Activated CD8-positive, alpha-beta memory T cell treated with anti-CD3 and anti-CD28 coated beads, Interleukin-2, amount 50 U/mL, for 1 hour (primary cell): Measurements from ENCODE around the gene PLEKHG3.
"Not testable (repeated sequence)": the region's sequence is repeated elsewhere in the genome, so short reads cannot be mapped to it uniquely, and the experiment has no call there.

Experiments used
- DNase-seq: peaks from one replicate; pipeline ENCODE4 v3.0.0-alpha.2; 2020; ENCODE audit errors: extremely low read depth

PLEKHG3 gene

DNA sequence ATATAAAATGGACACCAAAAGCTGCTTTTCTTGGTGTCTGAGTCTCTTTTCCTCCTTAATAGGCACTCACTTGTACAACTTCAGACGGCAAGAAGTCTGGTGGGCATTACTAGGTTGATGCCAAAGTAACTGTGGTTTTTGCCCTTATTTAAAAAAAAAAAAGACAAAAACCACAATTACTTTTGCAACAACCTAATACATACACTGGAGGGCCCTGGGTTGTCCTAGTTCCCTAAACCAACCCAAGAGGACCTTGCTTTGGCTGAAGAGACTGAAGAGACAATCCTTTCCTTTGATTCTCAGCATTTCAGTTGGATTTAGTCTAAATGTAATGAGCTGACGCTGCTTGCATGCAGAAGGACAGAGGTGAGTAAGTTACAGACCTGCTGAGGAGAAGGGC, 16.2 kb upstream of the PLEKHG3 start:
- no peak for DNase-seq

DNA sequence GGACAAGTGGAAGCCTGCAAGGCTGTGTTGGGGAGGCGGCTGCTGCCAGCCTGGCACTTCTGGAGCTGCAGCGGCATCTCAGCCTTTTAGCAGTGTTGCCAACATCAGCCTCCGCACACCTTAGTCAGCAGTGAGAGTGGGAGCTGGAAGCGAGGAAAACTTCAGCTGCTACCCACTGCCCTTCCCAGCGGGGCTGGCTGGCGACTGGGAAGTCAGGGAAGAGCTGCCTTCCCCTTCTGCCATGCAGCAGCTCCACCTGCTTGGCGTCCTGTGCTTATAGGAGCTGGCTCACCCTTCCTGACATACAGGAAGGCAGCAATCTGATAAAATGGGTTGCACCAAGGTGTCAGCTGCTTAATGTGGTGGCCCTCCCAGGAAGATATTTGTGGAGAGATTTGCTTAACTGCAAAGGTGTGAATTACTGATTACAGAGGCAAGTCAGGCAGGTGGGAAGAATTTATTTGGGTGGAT, 15.4 kb upstream of the PLEKHG3 start:
- no peak for DNase-seq

DNA sequence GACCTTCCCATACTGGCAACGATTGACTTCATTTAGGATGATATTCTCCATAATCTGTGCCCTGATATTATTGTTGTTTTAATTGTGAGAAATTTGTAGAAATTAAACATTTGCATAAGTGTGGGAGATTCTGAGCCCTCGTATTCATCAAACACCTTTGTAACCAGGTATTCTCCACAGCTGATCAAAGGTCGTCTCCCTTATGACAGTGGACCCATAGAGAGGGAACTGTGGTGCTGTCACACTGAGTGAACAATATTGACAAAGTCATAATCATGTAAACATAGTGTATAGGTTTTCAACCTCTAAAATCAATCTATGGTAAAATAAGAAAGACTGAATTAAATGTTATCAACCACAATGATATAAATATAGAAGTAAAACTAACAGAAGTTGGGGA, 14.9 kb upstream of the PLEKHG3 start:
- DNase-seq: no peak

DNA sequence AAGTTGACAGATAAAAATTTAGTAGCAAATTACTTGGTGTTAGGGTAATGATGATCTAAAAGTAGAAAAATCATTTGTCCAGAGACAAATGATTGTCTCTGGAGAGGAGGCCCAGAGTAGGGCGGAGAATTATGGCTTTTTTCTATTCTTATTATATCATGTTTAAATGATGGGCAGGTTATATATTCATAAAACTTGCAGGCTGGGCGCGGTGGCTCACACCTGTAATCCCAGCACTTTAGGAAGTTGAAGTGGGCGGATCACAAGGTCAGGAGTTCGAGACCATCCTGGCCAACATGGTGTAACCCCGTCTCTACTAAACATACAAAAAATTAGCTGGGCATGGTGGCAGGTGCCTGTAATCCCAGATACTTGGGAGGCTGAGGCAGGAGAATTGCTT, 13.6 kb upstream of the PLEKHG3 start:
- DNase-seq: not testable (repeated sequence)

DNA sequence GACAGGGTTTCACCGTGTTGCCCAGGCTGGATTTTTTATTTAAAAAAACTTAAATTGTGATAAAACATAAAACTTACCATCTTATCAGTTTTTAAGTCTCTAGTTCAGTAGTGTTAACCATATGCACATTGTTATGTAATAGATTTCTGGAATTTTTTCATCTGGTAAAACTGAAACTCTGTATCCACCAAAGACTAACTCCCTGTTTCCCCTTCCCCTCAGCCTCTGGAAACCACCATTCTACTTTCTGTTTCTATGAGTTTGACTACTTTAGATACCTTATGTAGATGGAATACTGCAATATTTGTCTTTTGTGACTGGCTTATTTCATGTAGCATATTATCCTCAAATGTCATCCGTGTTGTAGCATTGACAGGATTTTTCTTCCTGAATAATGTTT, 12.8 kb upstream of the PLEKHG3 start:
- no peak for DNase-seq

DNA sequence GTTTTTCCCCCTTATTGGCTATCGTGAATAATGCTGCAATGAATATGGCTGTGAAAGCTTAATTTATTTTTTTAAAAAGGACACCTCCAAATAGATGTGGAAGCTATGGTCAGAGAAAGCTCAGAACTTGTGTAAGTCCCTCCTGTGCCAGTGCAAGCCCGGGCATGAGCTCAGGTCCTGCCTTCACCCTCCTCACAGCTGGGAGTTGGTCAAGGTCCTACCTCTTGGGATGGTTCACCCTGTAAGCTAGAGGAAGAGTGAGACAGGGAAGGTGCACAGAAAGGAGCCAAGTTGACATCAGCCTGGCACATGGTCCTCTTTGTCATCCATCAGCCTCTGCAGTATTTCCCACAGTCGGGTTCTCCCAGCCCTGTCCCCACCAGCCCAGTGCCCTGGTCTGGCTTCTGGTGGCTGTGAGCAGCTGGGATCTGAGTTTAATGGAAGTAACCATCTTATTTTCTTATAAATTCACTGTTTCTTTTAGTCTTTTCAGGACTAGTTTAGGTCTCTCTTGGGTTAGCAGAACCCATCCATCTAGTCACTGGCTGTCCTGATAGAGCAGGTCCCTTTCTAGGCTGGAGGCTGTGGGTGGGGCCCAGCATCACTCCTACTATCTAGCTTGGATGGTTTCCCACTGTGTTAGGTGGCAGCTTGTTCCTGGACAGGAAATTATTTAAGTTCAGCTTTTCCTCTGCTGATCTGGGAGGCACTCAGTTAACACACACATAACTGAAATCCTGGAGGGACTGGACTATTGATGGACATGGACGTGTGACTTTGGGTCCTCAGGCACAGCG, 11.8 kb upstream of the PLEKHG3 start:
- no peak for DNase-seq

DNA sequence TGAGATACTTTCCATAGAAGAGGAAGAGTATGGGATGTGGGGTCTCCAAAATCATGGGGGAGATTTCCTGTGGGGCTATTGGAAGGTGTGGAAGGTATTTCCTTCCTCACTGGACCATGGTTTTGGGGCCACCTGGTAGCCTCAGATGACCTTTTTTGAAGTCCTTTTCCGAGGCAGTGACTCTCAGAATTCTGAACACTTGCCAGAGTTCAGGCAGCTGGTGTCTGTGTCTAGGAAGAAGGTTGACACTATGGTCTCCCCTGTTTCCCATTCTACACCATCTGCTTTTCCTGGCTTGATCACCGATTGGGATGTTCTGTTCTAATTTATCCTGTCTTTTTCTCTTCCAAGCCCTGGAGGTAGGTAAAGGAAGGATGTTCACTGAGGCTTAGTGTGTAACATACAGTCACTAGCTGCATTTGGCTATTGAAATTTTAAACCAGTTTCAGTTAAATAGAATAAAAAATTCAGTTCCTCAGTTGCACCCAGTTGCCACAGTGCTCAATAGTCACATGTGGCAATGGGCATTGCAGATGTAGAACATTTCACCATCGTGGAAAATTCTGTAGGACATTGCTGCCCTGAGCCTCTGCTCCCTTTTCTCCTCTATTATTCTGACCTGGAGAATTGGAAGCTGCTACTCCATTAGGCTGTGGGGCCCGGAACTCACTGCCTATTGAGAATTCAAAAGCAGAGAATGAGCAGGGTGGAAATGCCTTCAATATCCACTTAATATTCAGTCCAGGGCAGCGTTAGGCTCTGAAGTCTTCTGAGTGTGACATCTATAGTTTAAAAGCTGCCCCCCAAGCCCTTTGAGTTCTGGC, 11.0 kb upstream of the PLEKHG3 start:
- no peak for DNase-seq

DNA sequence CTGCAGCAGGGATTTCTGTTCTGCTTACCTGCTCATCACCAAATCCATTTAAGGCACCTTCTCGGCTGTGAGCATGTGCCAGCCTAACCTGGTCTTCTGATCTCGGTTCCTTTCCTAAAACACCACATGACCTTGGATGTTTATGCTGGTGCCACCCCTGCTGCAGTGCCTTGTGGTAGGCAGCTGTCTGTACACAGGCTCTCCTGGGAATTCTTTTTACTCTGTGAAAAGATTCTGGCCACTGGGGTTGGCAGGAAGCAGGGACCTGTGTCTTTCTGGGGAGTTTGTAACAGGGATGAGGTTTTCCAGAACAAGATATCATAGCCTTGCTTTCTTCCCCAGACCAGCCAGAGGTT, 10.4 kb upstream of the PLEKHG3 start:
- no peak for DNase-seq

DNA sequence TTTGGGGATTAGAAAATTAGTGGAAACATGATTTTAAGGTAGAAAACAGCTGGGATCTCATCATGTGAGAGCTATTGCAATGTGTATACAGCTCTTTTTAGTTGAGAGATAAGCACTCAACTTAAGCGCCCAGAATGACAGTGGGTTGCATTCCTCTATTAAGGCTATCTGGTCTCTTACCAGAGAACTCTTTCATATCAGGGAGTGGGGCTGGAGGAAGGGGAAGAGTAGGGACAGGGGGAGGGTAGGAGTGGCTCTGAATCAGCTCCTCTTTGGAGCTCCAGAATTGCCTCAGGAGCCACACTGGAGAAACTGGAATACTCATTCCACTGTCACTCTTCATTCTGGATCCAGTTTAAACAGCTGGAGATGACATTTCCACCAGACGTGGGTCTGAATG, 9.2 kb upstream of the PLEKHG3 start:
- DNase-seq: no peak

DNA sequence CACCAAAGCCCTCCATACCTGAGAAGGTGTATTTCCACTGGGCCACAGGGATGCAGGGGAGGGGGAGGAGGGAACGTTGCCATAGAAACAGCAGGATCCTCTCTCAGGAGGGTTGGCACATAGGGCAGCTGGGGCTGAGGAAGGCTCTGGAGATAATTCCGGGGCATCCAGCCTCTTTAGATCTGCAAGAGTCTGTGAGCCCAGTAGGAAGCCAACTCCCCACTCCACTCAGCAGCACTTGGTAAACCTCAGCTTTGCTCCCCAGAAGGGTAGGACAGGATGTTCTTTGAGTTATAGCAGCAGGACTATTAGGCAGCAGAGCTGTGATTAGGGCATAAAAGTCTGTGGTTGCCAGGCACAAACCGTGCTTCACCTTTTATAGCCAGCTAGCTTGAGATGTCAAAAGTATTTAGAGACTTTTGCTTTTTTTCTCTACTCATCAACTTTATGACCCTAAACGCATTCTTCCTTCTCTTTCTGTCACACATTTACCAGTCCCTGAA, 7.8 kb upstream of the PLEKHG3 start:
- no peak for DNase-seq

DNA sequence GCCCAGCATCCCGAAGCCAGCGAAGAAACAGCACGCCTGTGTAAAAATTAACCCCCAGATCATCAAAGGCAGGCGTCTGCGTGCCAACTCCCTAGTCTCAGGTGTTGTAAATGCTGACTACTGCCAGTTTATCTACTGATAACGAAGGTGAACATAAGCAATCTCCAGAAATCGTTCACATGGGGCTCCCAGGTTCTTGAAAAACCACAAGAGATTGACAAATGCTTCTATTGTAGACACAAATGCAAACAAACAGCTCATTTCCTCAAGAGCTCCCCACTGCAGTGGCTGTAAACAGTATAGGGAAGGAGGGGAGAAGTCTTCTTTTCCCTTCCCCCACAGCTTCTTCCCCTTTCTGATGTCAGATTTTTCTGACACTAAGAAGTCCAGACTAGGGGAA, 5.3 kb upstream of the PLEKHG3 start:
- DNase-seq: no peak

DNA sequence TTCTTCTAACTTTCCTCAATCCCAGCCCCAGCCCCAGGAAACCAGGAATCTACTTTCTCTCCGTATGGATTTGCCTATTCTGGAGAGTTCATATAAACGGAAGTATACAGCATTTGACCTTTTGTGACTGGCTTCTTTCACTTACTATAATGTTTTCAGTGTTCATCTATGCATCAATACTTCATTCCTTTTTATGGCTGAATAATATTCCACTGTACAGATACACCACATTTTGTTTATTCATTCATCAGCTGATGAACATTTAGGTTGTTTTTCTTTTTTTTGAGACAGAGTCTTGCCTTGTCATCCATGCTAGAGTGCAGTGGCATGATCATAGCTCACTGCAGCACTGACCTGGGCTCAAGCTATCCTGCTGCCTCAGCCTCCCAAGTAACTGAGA, 3.9 kb upstream of the PLEKHG3 start:
- DNase-seq: no peak

DNA sequence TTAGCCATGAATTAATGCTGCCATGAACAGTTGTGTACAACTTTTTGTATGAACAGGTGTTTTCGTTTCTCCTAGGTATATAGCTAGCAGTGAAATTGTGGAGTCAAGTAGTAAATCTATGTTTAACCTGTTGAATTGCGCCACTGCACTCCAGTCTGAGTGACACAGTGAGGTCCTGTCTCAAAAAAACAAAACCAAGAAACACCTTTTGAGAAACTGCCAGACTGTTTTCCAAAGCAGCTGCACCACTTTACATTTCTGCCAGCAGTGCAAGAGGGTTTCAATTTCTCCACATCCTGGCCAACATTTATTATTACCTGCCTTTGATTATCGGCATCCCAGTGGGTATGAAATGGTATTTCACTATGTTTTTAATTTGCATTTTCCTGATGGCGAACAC, 3.3 kb upstream of the PLEKHG3 start:
- no peak for DNase-seq

DNA sequence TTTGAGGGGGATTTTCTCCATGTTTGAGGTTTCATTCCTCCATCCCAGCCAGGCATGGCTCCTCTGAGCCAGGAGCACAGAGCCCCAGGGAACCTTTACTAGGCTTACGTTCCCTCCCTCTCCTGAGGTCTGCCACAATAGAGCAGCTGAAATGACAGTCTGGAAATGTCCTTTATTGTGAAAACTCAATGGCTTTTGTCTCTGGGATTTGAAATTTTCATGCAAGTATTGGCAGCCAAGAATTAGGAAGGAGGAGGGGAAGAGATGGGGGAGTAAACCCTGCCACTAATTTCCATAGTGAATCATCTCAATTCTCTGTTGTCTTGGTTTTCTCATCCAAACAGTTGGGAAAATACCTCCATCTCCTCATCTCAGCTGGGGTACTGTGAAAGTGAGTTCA, 2.6 kb upstream of the PLEKHG3 start:
- no peak for DNase-seq

DNA sequence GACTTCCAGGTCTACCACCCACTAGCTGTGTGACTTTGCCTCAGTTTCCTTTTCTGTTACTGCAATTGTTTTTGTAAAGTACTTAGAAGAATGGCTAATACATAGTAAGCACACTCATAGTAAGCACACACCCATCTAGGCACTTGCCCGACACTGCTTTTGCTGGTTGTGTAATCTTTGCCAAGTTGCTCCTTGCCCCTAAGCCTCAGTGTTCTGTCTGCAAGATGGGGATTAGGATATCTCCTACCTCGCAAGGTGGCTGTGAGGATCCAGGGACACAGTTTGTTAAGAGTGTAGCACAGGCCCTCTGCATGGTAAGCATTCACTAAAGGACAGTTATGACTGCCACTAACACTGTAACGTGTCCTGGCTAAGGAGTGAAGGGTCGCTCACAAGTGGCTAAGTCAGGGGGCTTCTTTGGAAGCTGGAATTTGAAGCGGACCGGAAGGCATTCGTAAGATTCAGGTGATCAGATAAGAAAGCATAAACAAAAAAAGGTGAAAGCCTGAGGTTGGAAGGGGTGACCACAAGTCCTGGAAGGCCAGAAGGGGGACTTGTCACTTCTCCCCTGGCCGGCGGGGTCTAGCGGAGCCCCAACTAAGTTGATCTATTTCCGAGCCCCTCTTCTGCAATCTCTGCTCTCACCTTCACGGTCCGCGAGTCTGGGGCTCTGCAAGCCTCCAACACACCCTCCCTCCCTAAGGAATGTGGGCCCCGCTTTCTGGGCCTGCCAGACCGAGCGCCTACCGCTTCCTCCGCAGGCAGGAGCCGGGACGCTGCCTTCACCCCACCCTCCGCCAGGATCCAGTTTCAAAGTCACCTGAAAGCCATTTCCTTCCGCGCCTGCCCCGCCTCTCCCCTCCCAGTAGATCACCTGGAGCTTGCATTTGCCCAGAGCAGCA, 1.5 kb upstream of the PLEKHG3 start:
- no peak for DNase-seq

DNA sequence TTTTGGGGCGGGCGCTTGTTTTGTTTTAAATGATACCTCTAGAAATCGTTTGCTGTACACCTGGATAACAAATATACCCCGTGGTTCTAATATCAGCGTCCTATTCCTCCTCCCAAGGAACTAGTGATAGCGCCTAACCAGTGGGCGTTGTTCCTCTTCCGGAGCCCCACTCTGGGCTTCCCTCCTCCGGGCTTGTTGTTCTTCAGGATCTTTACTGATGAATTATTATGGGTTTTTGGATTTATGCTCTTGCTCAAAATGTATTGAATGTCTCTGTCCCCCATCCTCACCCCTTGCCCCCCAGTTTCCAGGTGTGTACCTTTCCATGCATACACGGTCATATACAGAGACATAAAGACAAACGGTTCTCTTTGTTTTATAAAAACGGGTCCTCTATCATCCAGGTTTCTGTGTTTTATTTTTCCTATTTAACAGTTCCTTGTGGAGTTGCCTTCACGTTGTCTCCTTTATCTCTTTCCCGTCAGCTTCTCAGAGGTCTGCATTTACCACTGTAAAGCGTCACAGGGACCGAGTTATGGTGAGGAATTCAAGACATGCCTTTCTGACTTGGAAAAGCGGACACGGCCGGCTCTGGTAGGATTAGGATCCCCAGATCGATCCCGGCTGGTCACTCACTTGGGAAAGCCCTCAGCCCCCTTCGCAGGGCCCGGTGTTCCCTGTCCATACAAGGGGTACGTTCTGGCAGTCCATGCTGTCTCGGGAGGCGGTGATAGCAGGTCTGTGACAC, 655 bp upstream of the PLEKHG3 start:
- DNase-seq: no peak

DNA sequence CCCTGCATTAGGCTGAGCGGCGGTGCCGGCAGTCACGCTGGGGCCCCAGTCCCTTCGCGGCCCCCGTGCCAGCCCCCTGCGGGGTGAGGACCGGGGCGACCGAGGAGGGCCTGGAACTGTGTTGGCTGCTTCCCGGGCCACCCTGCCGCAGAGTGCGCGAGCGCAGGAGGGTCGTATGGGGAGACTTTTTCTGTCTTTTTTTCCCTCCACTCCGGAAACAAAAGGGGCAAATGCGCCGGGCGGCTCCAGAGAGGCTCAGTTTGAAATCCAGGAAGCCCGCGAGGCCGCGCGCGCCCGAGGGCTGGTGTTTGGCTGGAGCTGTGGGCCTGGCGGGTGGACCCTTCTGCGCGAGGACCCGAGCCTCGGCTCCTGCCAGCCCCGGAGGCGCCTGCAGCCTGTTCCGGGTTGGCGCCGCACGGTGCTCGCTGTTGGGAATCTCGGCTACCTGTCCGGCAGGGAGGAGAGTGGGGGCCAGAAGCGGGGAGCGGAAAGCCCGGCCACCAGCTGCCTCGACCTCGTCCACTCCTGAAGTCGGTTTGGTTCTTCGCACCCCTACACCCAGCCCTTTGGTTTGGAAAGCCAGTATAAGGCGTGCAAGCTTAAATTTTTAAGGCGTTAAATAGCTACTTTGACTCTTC, 638 bp downstream of the PLEKHG3 start:
- DNase-seq: no peak

DNA sequence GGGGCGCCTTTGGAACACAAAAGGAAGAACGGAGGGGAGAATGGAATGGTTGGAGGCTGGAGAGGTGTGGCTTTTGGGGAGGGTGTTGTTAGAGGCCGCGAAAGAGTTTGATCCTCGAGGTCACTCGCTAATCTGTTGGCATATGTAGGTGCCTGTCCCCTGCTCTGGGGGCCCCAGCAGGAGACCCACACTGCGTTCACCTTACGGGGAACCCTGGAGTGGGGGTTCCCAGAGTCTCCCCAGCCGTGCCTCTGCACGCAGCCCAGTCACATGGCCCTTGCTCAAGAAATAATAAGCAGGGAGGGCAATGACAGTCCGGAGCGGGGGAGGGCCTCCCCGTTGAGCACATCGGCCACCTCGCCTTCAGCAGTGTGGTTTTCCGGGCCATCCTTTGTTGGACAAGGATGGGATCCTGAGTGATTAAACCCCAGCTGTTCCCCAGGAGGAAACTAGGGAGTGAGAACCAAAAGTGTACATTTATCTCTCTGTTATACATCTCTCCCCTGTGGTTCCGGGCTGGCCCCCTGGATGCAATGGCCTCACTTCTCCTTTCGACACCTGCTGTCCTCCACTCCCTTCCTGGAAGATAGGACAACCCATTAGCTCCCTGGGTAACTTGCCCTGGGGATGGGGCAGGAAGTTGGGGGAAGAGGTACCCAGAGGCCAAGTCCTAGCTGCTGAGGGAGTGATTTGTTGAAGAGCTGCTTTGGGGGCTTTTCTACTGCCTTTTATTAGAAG, 1.3 kb downstream of the PLEKHG3 start:
- DNase-seq: no peak

DNA sequence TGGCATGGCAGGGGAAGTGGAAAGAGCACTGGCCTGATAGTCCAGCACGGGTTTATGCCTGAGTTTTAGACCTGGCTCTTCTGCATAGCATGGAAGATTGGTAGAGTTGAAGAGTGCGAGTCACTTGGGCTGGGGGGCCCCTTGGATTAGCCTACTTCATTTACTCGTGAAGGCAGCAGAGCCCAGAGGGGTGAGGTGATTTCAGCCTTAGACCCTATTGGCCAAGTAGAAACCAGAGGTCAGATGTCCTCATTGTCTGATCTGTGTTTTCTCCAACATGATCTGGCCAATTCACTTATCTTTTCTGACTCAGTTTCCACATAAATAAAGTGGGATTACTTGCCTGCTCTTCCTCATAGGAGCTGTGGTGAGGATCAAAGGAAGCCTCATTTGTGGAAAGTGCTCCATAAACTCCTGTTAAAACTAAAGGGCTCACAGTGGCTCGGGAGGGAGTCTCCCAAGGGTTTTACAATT, 1.9 kb downstream of the PLEKHG3 start:
- DNase-seq: no peak

DNA sequence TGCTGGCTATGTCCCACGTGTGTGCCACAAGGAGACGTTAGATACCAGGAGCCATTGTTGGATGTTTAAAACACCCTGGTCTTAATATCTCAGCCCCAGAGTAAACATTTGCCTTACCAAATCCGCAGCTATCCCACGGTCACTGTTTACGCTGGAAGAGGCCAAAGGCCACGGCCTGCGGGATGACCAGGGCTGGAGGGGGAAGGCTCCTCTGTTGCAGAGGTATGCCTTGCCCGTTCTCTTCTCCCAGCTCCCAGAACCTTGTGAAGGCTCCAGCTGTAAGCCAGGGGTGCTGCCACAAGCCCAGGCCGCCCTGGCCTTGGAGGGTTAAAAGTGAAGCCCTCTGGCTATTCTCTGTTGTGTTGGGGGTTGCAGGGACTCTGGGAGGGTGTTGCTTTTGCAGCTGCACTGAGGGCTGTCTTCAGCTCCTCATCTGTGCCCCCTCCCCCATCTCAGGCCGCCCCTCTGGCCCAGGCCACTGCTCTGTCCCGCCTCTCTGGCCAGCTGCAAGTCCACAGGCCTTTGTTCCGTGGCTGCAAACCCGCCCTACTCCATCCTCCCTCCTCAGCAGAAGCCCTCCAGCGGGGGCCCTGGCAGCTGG, 2.5 kb downstream of the PLEKHG3 start:
- DNase-seq: no peak
